ENCODE results near the gene FBXW4.
"Not testable (repeated sequence)": the region's sequence is repeated elsewhere in the genome, so short reads cannot be mapped to it uniquely, and the experiment has no call there.

The FBXW4 gene

GRCh38 chr10:101614663-101615524, 80.1 kb downstream of the FBXW4 start:
- DNase-seq: no peak

GRCh38 chr10:101613646-101614045, 81.3 kb downstream of the FBXW4 start:
- no peak for DNase-seq

DNA sequence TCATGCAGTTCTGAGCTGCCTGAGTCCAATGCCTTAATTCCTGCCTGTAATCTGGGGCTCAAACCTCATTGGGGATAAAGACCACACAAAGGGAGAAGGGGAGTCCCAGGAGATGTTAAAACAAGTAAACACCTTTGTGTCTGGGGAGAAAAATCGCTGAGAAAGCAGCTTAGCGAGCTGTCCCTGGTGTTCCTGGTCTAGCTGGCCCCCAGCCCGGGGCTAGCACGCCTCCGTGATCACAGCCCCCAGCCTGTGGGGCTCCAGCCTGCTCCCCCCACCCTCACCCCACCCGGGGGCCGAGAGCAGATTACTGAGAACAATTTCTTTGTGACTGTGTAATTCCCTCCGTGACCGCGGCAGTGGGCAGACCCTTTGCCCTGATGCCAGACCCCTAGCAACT, 82.1 kb downstream of the FBXW4 start:
- no peak for DNase-seq

DNA sequence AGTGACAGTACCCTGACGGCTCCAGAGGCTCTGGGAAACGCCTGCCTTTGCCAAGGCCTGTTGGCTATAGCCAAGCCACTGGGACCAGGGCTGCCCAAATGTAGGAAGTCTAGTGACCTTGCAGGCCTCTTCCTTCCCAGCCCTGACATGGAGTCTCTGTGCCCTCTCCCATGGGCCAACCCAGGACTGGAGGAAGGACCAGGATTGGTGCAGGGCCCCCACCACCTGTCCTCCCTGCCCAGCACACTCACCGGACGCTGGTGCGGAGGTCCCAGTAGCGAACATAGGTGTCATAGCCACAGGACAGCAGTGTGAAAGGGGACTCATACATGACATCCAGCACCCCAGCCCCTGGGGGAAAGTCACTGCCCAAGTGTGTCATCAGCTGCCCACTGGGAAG, 82.9 kb downstream of the FBXW4 start:
- no peak for DNase-seq

DNA sequence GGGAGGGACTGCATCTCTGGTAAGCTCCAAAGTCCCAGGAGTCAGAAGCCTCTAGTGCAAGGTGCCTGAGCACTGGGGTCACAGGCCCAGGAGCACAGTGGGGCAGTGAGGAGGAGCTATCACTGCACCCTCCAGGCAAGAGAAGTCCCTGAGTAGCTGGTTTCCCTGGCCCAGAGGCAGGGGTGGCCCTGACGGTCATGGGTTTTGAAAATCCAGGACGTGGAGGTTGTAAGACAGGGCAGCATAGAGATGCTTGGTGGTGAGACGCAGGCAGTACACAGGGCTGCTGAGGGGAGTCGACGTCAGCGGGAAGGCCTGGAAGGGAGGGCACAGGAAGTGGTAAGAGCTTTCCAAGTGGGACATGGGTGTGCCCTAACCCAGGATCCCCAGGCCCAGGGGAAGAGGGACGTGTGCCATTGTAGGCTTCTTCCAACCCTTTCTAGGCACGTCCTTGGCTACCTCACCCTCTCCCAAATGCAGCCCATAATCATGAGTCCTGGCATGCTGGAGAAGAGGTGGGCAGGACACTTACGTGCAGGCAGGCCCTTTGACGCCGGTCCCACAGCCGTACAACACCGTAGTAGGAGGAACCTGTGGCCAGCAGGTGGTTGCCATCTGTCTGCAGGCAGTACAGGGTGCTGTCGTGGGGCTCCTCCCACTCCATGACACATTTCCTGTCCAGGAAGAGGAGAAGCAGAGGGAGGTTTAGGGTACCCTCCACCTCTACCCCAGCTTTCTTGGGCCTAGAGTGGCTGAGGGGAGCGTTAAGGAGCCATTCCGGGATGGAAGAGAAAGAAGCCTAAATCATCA, 83.7 kb downstream of the FBXW4 start:
- no peak for DNase-seq

DNA sequence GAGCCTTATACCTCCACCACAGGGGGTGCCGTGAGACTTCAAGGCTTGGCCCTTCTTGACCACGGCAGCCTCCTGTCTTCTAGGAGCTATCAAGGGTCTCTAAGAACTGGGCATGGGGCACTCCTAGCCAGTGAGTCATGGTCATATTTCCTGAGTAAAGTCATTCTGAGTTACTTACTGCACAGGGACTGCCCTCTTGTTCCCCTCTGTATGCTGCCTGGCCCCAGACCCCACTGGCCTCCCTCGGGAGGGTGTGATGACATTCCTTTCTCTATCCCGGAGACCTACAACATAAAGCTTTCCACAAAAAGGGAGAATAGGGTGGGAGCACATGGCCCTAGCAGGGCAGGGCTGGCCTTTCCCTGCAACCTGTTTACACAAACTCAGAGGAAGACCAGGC, 85.5 kb downstream of the FBXW4 start:
- DNase-seq: no peak

DNA sequence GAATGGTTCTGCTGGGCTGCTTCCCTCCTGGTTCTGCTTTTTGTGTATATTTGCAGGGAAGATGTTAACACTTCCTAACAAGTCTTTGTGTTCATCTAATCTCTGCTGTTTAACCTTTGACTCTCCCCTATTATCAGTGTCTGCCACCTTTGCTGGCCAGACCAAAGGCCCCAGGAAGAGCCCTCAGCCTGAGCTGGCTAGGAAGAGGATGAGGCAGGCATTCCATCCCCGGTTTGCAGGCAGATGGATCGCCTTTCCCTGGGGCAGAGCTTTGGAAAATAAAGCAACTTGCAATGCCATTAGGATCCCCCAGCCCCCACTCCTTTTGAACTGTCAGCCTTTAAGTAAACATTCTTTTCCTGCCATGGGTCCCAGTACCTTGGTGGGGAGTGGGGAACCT, 87.8 kb downstream of the FBXW4 start:
- DNase-seq: no peak

GRCh38 chr10:101602761-101603398, 92.1 kb downstream of the FBXW4 start:
- DNase-seq: no peak

DNA sequence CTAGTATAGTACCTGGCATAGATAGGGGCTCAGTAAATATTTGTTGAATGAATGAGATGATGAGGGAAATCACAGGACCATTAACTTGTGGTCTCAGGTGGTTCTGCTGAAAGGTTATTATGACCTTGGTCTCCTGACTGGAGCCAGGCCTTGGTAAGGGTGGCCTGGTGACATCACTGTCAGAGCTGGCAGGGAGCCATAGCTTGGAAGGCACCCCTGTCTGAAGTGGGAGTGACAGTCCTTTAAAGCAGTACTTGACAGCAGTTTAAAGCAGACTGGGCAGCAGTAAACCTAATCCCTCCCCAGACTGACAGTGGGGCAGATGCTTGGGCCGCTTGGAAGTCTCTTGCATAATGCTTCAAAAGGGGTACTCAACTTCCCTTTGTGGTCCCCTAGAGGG, 93.4 kb downstream of the FBXW4 start:
- no peak for DNase-seq

DNA sequence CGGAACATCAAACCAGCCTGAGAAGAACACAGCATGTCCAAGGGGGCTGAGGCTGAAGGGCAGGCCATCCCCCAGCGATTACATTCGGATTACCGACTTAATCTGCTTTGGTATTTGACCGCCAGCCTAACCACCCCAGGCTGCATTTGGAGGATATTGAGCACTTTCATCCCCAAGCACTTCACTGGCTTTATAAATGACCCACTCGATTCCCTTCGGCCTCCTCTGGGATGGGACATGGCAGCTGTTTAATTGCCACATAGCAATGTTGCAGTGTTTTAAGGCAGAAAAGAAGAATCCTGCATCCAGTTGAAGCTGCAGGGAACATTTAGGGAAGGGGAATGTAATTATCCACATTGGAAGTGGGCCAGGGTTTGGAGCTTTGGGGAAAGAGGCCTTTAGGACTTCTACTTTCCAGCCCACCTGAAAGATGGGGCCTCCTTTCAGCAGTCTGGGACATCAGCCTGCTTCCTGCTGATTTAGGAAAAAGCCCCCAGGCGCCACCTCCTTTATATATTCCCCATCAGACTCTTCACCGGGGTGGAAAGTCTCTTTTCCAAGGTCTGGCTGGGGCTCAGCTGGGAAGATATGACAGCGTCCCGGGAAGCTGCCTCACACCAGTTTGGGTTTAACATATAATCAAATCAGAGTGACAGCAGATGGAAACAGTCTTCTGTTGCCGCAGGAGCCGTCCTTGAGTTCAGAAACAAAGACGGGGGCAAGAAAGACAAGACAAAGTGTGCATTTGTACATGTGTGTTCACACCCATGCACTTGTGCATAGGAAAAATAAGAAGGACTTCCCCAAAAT, 97.7 kb downstream of the FBXW4 start:
- no peak for DNase-seq

DNA sequence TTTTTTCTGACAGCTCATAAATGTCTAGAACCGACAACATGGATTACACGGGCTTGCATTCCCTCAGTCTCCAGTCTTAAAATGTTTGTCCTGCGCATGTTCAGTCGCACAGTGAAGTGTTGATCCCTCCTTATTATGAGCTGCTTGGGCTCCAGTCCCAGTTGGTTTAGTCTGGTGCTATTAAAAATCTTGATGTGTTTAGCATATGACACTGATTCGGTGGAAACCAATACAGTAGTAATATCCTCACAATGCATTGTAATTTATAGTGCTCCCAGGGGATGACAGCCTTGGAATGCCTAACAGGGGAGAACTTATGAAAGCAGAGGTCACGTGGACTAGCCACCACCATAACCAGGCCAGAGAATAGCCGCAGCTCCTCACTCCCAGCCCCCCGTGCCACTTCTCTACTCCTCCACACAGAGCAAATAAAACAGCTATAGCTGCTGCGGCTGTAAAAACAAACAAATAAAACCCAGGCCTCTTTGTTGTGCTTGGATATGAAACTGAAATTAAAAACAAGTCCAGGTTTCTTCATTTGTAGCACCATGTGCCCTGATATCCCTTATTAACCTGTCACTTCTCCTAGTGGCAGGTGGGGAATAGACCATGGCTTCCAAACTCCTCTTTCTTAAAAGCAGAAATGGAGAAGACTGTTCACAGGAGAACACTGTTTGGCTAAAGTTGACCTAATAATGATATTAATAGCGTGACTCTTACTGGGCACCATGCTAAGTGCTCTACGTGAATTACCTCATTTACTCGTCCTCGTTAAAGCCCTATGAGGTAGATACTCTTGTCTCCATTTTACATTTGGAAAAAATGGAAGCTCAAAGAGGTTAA, 99.2 kb downstream of the FBXW4 start:
- no peak for DNase-seq

DNA sequence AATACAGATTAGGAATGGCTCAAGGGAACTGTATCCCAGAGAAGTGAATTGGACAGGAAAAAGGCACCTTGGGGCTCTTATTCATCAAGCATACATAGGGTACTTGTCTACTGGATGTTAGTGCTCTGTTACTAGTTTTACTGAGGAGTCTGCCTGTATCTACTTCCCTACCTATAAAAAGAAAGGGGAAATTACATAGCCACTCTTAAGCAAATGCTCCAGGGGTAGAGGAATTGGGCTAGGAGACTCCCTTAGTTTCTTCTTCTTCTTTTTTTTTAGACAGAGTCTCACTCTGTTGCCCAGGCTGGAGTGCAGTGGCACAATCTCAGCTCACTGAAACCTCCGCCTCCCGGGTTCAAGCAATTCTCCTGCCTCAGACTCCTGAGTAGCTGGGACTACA, 101.6 kb downstream of the FBXW4 start:
- DNase-seq: not testable (repeated sequence)

GRCh38 chr10:101588879-101589278, 106.1 kb downstream of the FBXW4 start:
- DNase-seq: no peak

DNA sequence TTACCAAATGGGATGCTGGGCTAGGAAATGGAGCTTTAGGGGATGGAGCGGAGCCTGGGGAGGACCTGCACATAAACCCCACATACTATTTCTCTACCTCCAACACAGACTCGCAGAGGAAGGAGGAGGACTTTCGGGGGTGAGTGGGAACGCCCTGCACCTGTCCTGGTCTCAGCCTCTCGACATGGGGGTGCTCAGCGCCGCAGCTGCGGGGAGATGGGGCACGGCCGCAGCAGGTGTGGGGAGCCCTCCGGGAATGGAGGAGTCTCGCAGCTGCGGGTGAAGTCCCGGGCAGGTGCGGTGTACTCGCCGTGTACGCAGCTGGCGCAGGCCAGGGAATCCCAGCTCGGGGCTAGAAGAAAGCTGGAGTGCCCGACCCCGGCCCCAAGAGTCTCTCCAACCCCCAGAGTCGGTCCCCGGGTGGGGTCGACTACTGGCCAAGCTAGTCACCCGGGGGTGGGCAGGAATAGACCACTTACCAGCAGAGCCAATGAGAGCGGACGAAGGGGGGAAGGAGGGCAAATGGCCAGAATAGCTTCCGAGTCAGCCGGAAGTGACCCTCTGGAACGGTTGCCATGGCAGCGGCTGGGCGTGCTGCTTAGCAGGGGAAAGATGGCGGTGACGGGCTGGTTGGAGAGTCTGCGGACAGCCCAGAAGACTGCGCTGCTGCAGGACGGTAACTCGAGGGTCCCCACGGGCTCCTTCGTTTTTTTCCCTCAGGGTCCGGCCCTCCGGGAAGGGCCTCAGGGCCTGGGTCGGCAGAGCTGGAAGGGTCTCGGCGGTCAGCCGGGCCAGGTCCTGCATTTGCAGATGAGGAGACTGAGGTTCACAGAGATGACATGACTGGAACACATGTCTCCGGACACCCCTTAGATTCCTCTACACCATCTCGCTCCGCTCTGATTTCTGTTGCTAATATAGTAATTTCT, 107.0 kb downstream of the FBXW4 start, which contains the start of the genes DPCD and POLL:
DPCD (plus strand) TSS at position 597 of the 929 bp plus-strand sequence; CDS start at position 613, 16 bp downstream.
POLL (minus strand) TSS at position 533 of the 929 bp plus-strand sequence. CDS start 897 bp downstream, outside the sequence.
- peak; percentile 66 for DNase-seq

- no peak for DNase-seq
These were observed 109.1 kb downstream of the FBXW4 start for GRCh38 chr10:101585841-101586240.

DNA sequence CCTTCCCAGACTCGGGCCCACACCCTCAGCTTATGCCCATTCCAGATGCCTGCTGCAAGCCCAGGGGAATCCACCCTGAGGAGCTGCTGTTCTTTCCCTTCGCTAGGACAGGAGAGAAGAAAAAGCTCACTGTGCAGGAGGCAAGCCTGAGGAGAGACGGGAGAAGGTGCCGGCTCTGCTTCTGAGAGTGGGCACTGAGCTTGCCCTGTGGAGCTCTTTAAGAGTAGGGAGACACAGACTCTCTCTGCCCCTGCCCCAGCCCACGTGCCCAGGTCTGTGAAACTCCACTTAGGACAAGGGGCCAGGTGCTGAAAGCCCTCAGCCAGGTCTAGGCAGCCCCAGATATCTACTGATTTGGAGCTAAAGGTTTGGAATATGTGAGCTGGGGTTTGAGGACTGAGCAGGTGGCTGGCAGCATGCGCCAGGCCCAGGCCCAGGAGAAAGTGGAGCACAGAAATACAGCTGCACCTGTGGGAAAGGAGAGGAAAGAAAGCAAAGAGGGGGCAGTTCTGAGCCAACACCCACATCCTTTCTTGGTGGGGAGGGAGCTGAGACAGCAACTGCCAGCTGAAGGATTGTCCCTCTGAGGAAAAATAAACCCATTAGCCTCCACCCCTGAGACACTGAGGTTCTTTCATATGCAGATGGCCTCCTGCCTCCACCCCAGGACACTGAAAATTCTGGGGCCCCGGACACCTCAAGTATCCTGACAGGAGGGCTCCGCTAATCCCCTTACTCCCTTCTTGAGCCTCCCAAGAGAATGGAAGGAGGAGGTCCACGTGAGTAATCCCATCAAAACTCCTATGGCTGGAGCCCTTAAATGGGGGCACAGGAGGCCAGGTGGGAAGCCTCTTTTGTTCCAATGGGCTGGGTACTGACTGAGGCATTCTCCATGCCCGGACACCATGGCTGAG, 114.2 kb downstream of the FBXW4 start:
- DNase-seq: no peak

DNA sequence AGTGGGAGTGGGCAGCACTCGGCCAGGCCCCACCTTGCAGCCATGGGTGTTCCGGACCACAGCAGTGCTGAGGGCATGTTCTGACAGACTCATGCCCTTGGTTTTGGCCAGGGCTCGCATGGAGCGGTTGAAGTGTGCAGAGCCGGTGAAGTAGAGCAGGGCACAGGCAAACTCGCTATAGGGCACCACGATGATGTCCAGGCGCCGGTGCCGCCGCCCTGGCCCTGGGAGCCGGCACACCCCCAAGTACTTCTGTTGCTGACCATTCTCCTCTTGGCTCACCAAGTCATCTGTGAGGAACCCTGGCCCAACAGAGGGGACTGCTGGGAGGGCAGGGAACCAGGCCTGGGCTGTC, 115.5 kb downstream of the FBXW4 start:
- no peak for DNase-seq

DNA sequence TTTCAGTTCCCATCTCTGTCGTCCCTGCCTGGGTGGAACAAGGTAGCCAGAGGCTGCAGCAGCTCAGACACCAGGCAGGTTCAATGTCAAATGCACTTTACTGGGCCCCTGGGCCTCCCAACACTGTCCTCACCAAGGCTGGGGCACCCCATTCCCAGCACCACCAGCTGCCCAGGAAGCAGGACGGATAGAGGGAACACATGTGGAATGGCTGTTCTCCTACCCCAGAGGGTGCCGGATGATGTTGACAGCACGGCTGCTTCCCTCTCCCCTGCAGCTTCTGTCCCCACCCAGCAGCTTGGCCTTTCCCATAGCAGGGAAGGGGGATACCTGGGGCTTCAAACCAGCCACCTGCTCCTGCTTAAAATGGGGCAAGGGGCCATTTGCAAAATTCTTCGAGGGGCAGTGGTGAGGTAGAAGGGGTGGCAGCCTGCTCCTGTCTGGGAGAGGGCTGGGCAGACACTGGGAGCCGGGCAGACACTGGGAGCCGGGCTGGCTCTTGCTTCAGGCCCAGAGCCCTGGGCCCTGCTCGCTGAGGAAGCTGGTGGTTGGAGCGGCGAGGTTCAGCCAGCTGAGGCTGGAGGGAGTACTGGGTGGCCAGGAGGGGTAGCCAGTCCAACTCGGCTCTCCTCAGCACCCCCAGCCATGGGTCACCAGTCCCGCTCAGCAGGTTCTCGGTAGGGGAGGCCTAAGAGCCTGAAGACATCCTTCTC, 116.0 kb downstream of the FBXW4 start:
- DNase-seq: no peak

- no peak for DNase-seq
These were observed 116.8 kb downstream of the FBXW4 start for GRCh38 chr10:101578192-101578591.
